K562 (cell line): ENCODE results near the gene TSC1. TPM values are rescaled to one million over a fixed set of nuclear protein-coding genes. Genes with fewer than 3 reads are reported as not detected.

Experiments used
- ATAC-seq: fragments of 200-7000 bp; cut with Tn5 transposase; 3 replicates; pipeline ENCODE4 v1.9.1; 2020; ENCODE audit warnings: moderate library complexity
- BruUV-seq: library from RNA; stranded (reverse); fragments of 400-500 nt; replicated peaks from 2 replicates; lab custom pipeline; 2021; lab: Mats Ljungman, UMichigan
- CTCF ChIA-PET: fragments of 300-600 bp; formaldehyde crosslinking; extraction: SDS; loops from one replicate; lab custom pipeline; 2021; ENCODE audit warnings: low intra/inter-chr PET ratio; lab: Yijun Ruan, JAX
- POLR2A ChIA-PET: fragments of 300-600, 350-650 bp; sonication (Branson Sonifier 250); formaldehyde crosslinking; extraction: SDS; loops from one replicate; lab custom pipeline; 2021; ENCODE audit warnings: antibody characterized with exemption, inconsistent platforms; lab: Yijun Ruan, JAX
- DNase-seq, 4 experiments: peaks; one replicate each; pipeline versions ENCODE4 v3.0.0 to v3.0.0-alpha.2; 2011 to 2018; ENCODE audit warnings: low spot score in 3 of 4, mixed read lengths in 3 of 4; ENCODE audit errors: extremely low read depth in 1 of 4
- FAIRE-seq: peaks from 2 replicates; lab custom pipeline; 2011; peaks lifted over from hg19 to GRCh38; lab: Jason Lieb, UNC
- H2AFZ ChIP-seq: 2 replicates; pipeline ENCODE4 v1.6.0; 2011; ENCODE audit warnings: low read depth, low read length, control low read depth, inconsistent platforms
- H3K27ac ChIP-seq: fragments of 200-600 bp; 3 replicates; pipeline ENCODE4 v1.8.0; 2011; ENCODE audit warnings: low read depth, mild to moderate bottlenecking, control low read depth, inconsistent platforms, low read length, moderate library complexity, mixed read lengths; ENCODE audit errors: extremely low read depth
- H3K27me3 ChIP-seq, 2 experiments: fragments of 300-600 bp in 1 of 2; 2 replicates in 1 of 2; 3 replicates in 1 of 2; pipeline versions ENCODE4 v1.6.0 to v1.8.0; 2011; ENCODE audit warnings: inconsistent platforms in 2 of 2, low read length in 2 of 2, mild to moderate bottlenecking in 1 of 2, mixed read lengths in 1 of 2, moderate library complexity in 1 of 2; ENCODE audit not compliant: control insufficient read depth in 2 of 2, insufficient read depth in 2 of 2
- H3K36me3 ChIP-seq: fragments of 300-600 bp; 3 replicates; pipeline ENCODE4 v1.8.0; 2011; ENCODE audit warnings: mild to moderate bottlenecking, low read length, inconsistent platforms; ENCODE audit not compliant: control insufficient read depth, insufficient read depth
- H3K4me1 ChIP-seq, 2 experiments: fragments of 200-600 bp in 1 of 2; replicated peaks in 1 of 2; 2 replicates in 1 of 2; 3 replicates in 1 of 2; pipeline versions ENCODE4 v1.5.1 to v1.8.0; 2011; ENCODE audit warnings: inconsistent platforms in 2 of 2, low read length in 2 of 2, mild to moderate bottlenecking in 1 of 2, mixed read lengths in 1 of 2, moderate library complexity in 1 of 2; ENCODE audit not compliant: control insufficient read depth in 2 of 2, insufficient read depth in 2 of 2
- H3K4me2 ChIP-seq: 2 replicates; pipeline ENCODE4 v1.6.1; 2011; ENCODE audit warnings: low read length, control low read depth, inconsistent platforms, mixed read lengths; ENCODE audit not compliant: insufficient read depth
- H3K4me3 ChIP-seq: fragments of 200-600 bp; sonication (generic), shearing (Covaris generic); 2 replicates; pipeline ENCODE4 v1.5.1; 2016; ENCODE audit warnings: control low read depth, inconsistent platforms
- H3K79me2 ChIP-seq: fragments of 200-600 bp; 3 replicates; pipeline ENCODE4 v1.8.0; 2011; ENCODE audit warnings: low read length, inconsistent platforms; ENCODE audit not compliant: control insufficient read depth, insufficient read depth
- H3K9ac ChIP-seq, 2 experiments: 2 replicates each; pipeline versions ENCODE4 v1.6.0 to v1.6.1; 2011; ENCODE audit warnings: low read depth in 2 of 2, low read length in 2 of 2, control low read depth in 1 of 2, inconsistent platforms in 1 of 2, mild to moderate bottlenecking in 1 of 2, mixed read lengths in 1 of 2; ENCODE audit not compliant: insufficient read depth in 1 of 2
- H3K9me1 ChIP-seq: one replicate; pipeline ENCODE4 v1.6.0; 2011; ENCODE audit warnings: inconsistent platforms, mild to moderate bottlenecking, low read length, moderate library complexity; ENCODE audit not compliant: control insufficient read depth, insufficient read depth
- H3K9me3 ChIP-seq: replicated peaks from 2 replicates; pipeline ENCODE4 v1.5.1; 2011; ENCODE audit warnings: low read depth, low read length, inconsistent platforms; ENCODE audit not compliant: control insufficient read depth, insufficient read depth
- H4K20me1 ChIP-seq: replicated peaks from 2 replicates; pipeline ENCODE4 v1.6.1; 2011; ENCODE audit warnings: low read length, inconsistent platforms, mixed read lengths; ENCODE audit not compliant: control insufficient read depth, insufficient read depth
- CEBPZ ChIP-seq: fragments of 150-350 bp; IDR thresholded peaks from 2 replicates; pipeline ENCODE4 v1.6.1; 2014; ENCODE audit warnings: low read depth, mild to moderate bottlenecking, low read length, borderline replicate concordance
- GTF3C2 ChIP-seq: IDR thresholded peaks from 3 replicates; pipeline ENCODE4 v1.6.1; 2011; ENCODE audit warnings: borderline replicate concordance, mild to moderate bottlenecking, moderate library complexity; ENCODE audit not compliant: insufficient read length; ENCODE audit errors: extremely low read depth
- HLTF ChIP-seq: fragments of 450-650 bp; IDR thresholded peaks from 2 replicates; pipeline ENCODE4 v1.6.1; 2016
- RBM39 ChIP-seq: fragments of 200-400 bp; formaldehyde crosslinking; optimal IDR thresholded peaks from 2 replicates; pipeline ENCODE3; 2018; ENCODE audit warnings: low read depth, low read length
- STAT6 ChIP-seq: sonication (generic); formaldehyde crosslinking; IDR thresholded peaks from 2 replicates; pipeline ENCODE4 v1.8.1; 2023; ENCODE audit warnings: mild to moderate bottlenecking, missing genetic modification reagents
- TFE3 ChIP-seq: fragments of 450-650 bp; formaldehyde crosslinking; IDR thresholded peaks from 2 replicates; pipeline ENCODE4 v1.4.0; 2020; ENCODE audit warnings: mild to moderate bottlenecking, mixed read lengths
- XRCC3 ChIP-seq: fragments of 450-650 bp; IDR thresholded peaks from 2 replicates; pipeline ENCODE4 v1.6.1; 2017; ENCODE audit warnings: mild to moderate bottlenecking, moderate library complexity
- ZNF217 ChIP-seq: sonication (generic); formaldehyde crosslinking; IDR thresholded peaks from 2 replicates; pipeline ENCODE4 v1.8.0; 2022; ENCODE audit warnings: mild to moderate bottlenecking, missing genetic modification reagents
- WGBS: fragments of 100-300 bp; shearing (Covaris generic); methylation state at CpG from one replicate; pipeline ENCODE4 v1.1.6; 2016; ENCODE audit warnings: low coverage, mixed read lengths; ENCODE audit not compliant: insufficient coverage; ENCODE audit errors: missing lambda C conversion rate; 5-methylcytosine and 5-hydroxymethylcytosine counted together
- in situ Hi-C: fragments of 300-500 bp; cut with MboI; formaldehyde crosslinking; loops from 4 replicates; pipeline ENCODE4 v1.15.0; 2018; ENCODE audit warnings: inconsistent platforms, mixed read lengths
- intact Hi-C: fragments of 100-400 bp; cut with micrococcal nuclease; formaldehyde crosslinking; loops from 2 replicates; pipeline ENCODE4 v1.14.2; 2022
- polyA plus RNA-seq, 8 experiments: library from polyadenylated mRNA; depleted of rRNA in 4 of 8; stranded (reverse) in 5 of 8; unstranded in 3 of 8; fragments of >200 nt; fragmentation: Nextera tagmentation in 2 of 8; fragmentation: Illumina TruSeq in 1 of 8; extraction: Ambion mirVana in 2 of 8; extraction: Trizol in 1 of 8; gene quantifications; 2 replicates each; pipeline versions ENCODE4 v1.2.1 to v1.2.3, GENCODE V29; 2011 to 2014; ENCODE audit warnings: inconsistent platforms in 1 of 8, missing spikeins in 1 of 8
- total RNA-seq, 7 experiments: library from RNA; depleted of rRNA in 6 of 7; stranded (reverse); fragments of >200 nt in 6 of 7; fragmentation: Illumina TruSeq in 2 of 7; extraction: Trizol in 2 of 7; gene quantifications; 2 replicates each; pipeline versions ENCODE4 v1.2.1 to v1.2.3, GENCODE V29; 2011 to 2021; ENCODE audit warnings: low replicate concordance in 1 of 7

The TSC1 gene
- total and polyA plus RNA-seq, 9 of the 15 experiments (the other 6 are each of a cell fraction or from before 2014, with no cell fraction given): 6.9 to 37.6 (median 18.6) TPM

GRCh38 chr9:132965478-132965877 is 21.1 kb upstream of the TSC1 start:
- Histone ChIP-seq H3K4me3 (no peak overlapping the region), H3K27ac (no peak overlapping the region), H3K4me2 (no peak overlapping the region), H4K20me1 (no peaks in the 10 kb centered on the region), H3K4me1 (no peaks in the 10 kb centered on the region), H3K9me1 (no peaks in the 10 kb centered on the region), H2AFZ (peak overlapping the region; percentile 28; the same call in 1 of the 2 replicates), H3K9ac (no peak overlapping the region), H3K79me2 (no peaks in the 10 kb centered on the region), H3K9me3 (no peaks in the 10 kb centered on the region), H3K36me3 (no peaks in the 10 kb centered on the region), H3K27me3 (no peaks in the 10 kb centered on the region)
- no peak for DNase-seq
- ChIA-PET POLR2A (interaction anchor here (1.0 kb wide), 1 partner anchor 21 kb away, joined by 3 read pairs; the partner anchor contains the start of gene TSC1), CTCF (no interaction called here)
- in situ Hi-C loops: loop anchor here (5.0 to 10.0 kb wide), 3 partner anchors 153 to 551 kb away; partner anchors contain the start of gene CFAP77
- FAIRE-seq: no peak
- ATAC-seq: no peak
- no TSS peak for BruUV-seq
- 45% methylated on average over 9 of the region's 9 CpGs for WGBS
- intact Hi-C loops: loop anchor here (10.0 kb wide), 1 partner anchor 551 kb away; the partner anchor contains the start of gene CFAP77
- TF ChIP-seq XRCC3 (no peak), TFE3 (no peak), GTF3C2 (no peak), HLTF (no peak), CEBPZ (no peak), RBM39 (no peak), STAT6 (no peak), ZNF217 (CRISPR knock-in tag) (no peak)
